A673 (cell line): ENCODE measurements around the gene PEX1. TPM values are rescaled to one million over a fixed set of nuclear protein-coding genes. Genes with fewer than 3 reads are reported as not detected.

ENCODE experiments used
- BruUV-seq: library from RNA; stranded (reverse); fragments of 400-500 nt; replicated peaks from 2 replicates; lab custom pipeline; 2021; lab: Mats Ljungman, UMichigan
- CTCF ChIA-PET: fragments of 300-600 bp; sonication (Branson Sonifier 250); formaldehyde crosslinking; loops from one replicate; lab custom pipeline; 2022; ENCODE audit warnings: antibody characterized with exemption; lab: Charles Lee
- POLR2A ChIA-PET: fragments of 300-600 bp; sonication (Branson Sonifier 250); formaldehyde crosslinking; loops from one replicate; lab custom pipeline; 2022; ENCODE audit warnings: antibody characterized with exemption; ENCODE audit not compliant: low non-redundant PET; lab: Charles Lee
- DNase-seq: peaks from one replicate; pipeline ENCODE4 v3.0.0-alpha.2; 2015; ENCODE audit warnings: low spot score
- H3K27ac ChIP-seq: fragments of 200-600 bp; sonication (generic); 2 replicates; pipeline ENCODE4 v1.5.1; 2016; ENCODE audit warnings: mixed run types, low read depth, mild to moderate bottlenecking, mixed read lengths, antibody characterized with exemption, low read length; ENCODE audit not compliant: poor library complexity, severe bottlenecking
- H3K27me3 ChIP-seq: fragments of 200-600 bp; sonication (generic); replicated peaks from 2 replicates; pipeline ENCODE4 v1.6.1; 2017; ENCODE audit warnings: mixed run types, low read depth, mild to moderate bottlenecking, mixed read lengths, antibody characterized with exemption, low read length; ENCODE audit not compliant: insufficient read depth, poor library complexity
- H3K36me3 ChIP-seq: fragments of 200-600 bp; sonication (generic); 2 replicates; pipeline ENCODE4 v1.6.1; 2016; ENCODE audit warnings: mixed run types, mild to moderate bottlenecking, mixed read lengths, antibody characterized with exemption, low read length; ENCODE audit not compliant: insufficient read depth, poor library complexity, severe bottlenecking
- H3K4me1 ChIP-seq: fragments of 200-600 bp; sonication (generic); 2 replicates; pipeline ENCODE4 v1.6.1; 2017; ENCODE audit warnings: mixed run types, mild to moderate bottlenecking, mixed read lengths, antibody characterized with exemption, low read length; ENCODE audit not compliant: insufficient read depth, poor library complexity, severe bottlenecking
- H3K4me3 ChIP-seq: fragments of 200-600 bp; sonication (generic); 2 replicates; pipeline ENCODE4 v1.5.1; 2016; ENCODE audit warnings: low read depth, mixed run types, mild to moderate bottlenecking, mixed read lengths, low read length; ENCODE audit not compliant: poor library complexity, severe bottlenecking
- H3K9me3 ChIP-seq: fragments of 200-600 bp; sonication (generic); 2 replicates; pipeline ENCODE4 v1.6.1; 2016; ENCODE audit warnings: mixed run types, low read depth, mild to moderate bottlenecking, mixed read lengths, antibody characterized with exemption, low read length; ENCODE audit not compliant: poor library complexity, severe bottlenecking
- EZH2 ChIP-seq: fragments of 200-600 bp; sonication (generic); IDR thresholded peaks from 2 replicates; pipeline ENCODE4 v1.6.1; 2017; ENCODE audit warnings: borderline replicate concordance, low read depth, mild to moderate bottlenecking, mixed read lengths, antibody characterized with exemption, low read length; ENCODE audit not compliant: poor library complexity, severe bottlenecking
- intact Hi-C: fragments of 100-400 bp; cut with micrococcal nuclease; formaldehyde crosslinking; loops from one replicate; pipeline ENCODE4 v1.10.0; 2022; ENCODE audit not compliant: unreplicated experiment
- total RNA-seq: library from RNA; stranded (reverse); gene quantifications from 2 replicates; pipeline ENCODE4 v1.2.3, GENCODE V29; 2021
- TF ChIP-seq, protein P1 (sequence below): fragments of 300-800, 200-600 bp; sonication (generic); conservative IDR thresholded peaks from 2 replicates; pipeline ENCODE4 v1.5.1; 2017; ENCODE audit warnings: low read depth, mild to moderate bottlenecking, antibody characterized with exemption, low read length, moderate library complexity, mixed read lengths

Gene PEX1
- total RNA-seq, 1 experiment from 2014 or later: 9.0 TPM

DNA sequence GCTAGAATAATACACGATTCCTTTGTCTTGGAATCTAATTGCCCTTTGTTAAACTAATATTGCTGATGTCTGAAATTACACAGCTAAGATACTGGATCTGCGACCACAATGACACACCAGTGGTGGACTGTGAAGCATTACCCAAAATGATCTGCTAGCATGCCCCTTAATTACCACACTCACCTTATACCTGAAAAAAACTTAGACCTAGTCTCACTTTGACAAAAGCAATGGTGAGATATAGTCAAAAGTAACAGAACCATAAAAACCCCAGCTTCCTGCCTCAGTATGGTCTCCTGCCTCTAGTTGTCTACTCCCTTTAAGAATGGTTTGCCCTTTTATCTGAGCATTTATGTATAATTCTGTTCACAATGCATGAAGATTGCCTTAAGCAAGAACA, 29.8 kb downstream of the PEX1 start:
- ChIA-PET CTCF (no interaction called here), POLR2A (no interaction called here)
- BruUV-seq: no TSS peak
- Histone ChIP-seq H3K27ac (no peak overlapping the region), H3K4me1 (no peaks in the 10 kb centered on the region), H3K36me3 (no peaks in the 10 kb centered on the region), H3K27me3 (no peaks in the 10 kb centered on the region), H3K4me3 (no peak overlapping the region), H3K9me3 (no peaks in the 10 kb centered on the region)
- TF ChIP-seq EZH2: no peak
- TF ChIP-seq, protein P1, sequence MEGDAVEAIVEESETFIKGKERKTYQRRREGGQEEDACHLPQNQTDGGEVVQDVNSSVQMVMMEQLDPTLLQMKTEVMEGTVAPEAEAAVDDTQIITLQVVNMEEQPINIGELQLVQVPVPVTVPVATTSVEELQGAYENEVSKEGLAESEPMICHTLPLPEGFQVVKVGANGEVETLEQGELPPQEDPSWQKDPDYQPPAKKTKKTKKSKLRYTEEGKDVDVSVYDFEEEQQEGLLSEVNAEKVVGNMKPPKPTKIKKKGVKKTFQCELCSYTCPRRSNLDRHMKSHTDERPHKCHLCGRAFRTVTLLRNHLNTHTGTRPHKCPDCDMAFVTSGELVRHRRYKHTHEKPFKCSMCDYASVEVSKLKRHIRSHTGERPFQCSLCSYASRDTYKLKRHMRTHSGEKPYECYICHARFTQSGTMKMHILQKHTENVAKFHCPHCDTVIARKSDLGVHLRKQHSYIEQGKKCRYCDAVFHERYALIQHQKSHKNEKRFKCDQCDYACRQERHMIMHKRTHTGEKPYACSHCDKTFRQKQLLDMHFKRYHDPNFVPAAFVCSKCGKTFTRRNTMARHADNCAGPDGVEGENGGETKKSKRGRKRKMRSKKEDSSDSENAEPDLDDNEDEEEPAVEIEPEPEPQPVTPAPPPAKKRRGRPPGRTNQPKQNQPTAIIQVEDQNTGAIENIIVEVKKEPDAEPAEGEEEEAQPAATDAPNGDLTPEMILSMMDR: no peak
- DNase-seq: no peak
- intact Hi-C loops: no loop called here

DNA sequence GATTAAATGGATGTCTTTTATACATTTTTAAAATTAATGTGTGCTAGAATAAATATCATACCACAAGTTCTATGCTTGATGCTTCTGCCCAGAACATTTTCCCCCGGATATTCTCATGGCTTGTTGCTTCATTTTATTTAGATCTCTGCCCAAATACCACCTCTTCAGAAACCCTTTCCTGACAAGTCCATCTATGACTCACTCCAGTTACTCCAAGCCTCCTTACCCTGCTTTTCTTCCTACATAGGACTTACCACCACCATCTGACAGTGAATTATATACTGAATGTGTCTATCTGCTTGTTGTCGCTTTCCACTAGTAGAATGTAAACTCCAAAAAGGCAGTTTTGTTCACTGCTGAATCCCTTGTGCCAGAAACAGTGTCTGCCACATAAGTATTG, 31.4 kb downstream of the PEX1 start:
- Histone ChIP-seq H3K27me3 (no peaks in the 10 kb centered on the region), H3K4me1 (no peaks in the 10 kb centered on the region), H3K27ac (no peak overlapping the region), H3K36me3 (peaks cover 9% of the 10 kb centered on the region), H3K4me3 (no peak overlapping the region), H3K9me3 (no peaks in the 10 kb centered on the region)
- no peak for DNase-seq
- TF ChIP-seq EZH2: no peak
- TF ChIP-seq, protein P1: no peak
- ChIA-PET POLR2A (no interaction called here), CTCF (no interaction called here)
- intact Hi-C loops: no loop called here
- no TSS peak for BruUV-seq

DNA sequence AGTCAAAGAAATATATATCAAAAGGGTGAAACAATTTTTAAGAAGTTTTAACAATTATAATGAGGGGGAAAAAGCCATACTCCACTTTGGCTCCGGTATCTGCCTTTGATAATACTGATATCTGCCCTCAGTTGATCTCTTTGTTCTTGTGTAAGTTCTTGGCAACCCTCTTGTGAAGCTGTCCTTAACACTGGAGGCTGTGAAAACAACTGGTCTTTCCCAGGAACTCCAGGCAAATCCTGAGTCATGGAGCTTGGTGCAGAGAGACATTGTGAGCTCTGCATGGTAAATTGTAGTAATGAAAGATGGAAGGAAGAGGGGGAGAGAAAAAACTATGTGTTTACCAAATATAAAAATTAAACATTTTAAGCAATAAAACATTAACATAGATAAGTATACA, 38.7 kb downstream of the PEX1 start:
- CTCF ChIA-PET: no interaction called here
- TF ChIP-seq, protein P1: no peak
- no peak for TF ChIP-seq EZH2
- H3K36me3 ChIP-seq: peaks cover 30% of the 10 kb centered on the region
- no peak for DNase-seq
- no TSS peak for BruUV-seq
- no peaks in the 10 kb centered on the region for H3K9me3 ChIP-seq
- H3K27me3 ChIP-seq: no peaks in the 10 kb centered on the region
- no peak overlapping the region for H3K4me3 ChIP-seq
- no peak overlapping the region for H3K27ac ChIP-seq
- POLR2A ChIA-PET: no interaction called here
- intact Hi-C loops: no loop called here
- no peaks in the 10 kb centered on the region for H3K4me1 ChIP-seq
